ENCODE measurements around the gene MSI2.

MSI2 gene

GRCh38 chr17:57363998-57364643, 107.8 kb downstream of the MSI2 start:
- Histone ChIP-seq H3K27me3 (ENCODE audit: insufficient read depth, insufficient read length) (no peaks in the 10 kb centered on the region), H3K4me3 (ENCODE audit: insufficient read length, low read depth) (no peak overlapping the region), H3K36me3 (ENCODE audit: insufficient read depth, insufficient read length, low read length) (no peaks in the 10 kb centered on the region), H3K4me1 (ENCODE audit: insufficient read depth, insufficient read length) (no peaks in the 10 kb centered on the region), H3K9me3 (ENCODE audit: insufficient read depth, low read length) (no peaks in the 10 kb centered on the region), H3K9ac (ENCODE audit: insufficient read length, low read depth) (no peak overlapping the region)
- no peak for DNase-seq (ENCODE audit: low read depth, low spot score)
- TF ChIP-seq SUZ12 (IDR thresholded peaks at IDR 0.05; ENCODE audit: extremely low read depth, insufficient read depth, insufficient read length) = no peak
- TF ChIP-seq ZNF274 (IDR thresholded peaks at IDR 0.05; ENCODE audit: low read depth, low read length) = no peak
- TF ChIP-seq YY1 (IDR thresholded peaks at IDR 0.05; ENCODE audit: insufficient read depth, insufficient read length) = no peak

- Histone ChIP-seq H3K4me1 (ENCODE audit: insufficient read depth, insufficient read length) (no peaks in the 10 kb centered on the region), H3K9ac (ENCODE audit: insufficient read length, low read depth) (no peak overlapping the region), H3K4me3 (ENCODE audit: insufficient read length, low read depth) (no peak overlapping the region), H3K9me3 (ENCODE audit: insufficient read depth, low read length) (no peaks in the 10 kb centered on the region), H3K27me3 (ENCODE audit: insufficient read depth, insufficient read length) (no peaks in the 10 kb centered on the region), H3K36me3 (ENCODE audit: insufficient read depth, insufficient read length, low read length) (no peaks in the 10 kb centered on the region)
- TF ChIP-seq SUZ12 (IDR thresholded peaks at IDR 0.05; ENCODE audit: extremely low read depth, insufficient read depth, insufficient read length) (no peak), YY1 (IDR thresholded peaks at IDR 0.05; ENCODE audit: insufficient read depth, insufficient read length) (no peak), ZNF274 (IDR thresholded peaks at IDR 0.05; ENCODE audit: low read depth, low read length) (no peak)
- no peak for DNase-seq (ENCODE audit: low read depth, low spot score)
These were observed 109.1 kb downstream of the MSI2 start for GRCh38 chr17:57365420-57365819.

GRCh38 chr17:57366177-57366557, 109.8 kb downstream of the MSI2 start:
- H3K27me3 ChIP-seq (ENCODE audit: insufficient read depth, insufficient read length) = no peaks in the 10 kb centered on the region
- no peaks in the 10 kb centered on the region for H3K4me1 ChIP-seq (ENCODE audit: insufficient read depth, insufficient read length)
- TF ChIP-seq YY1 (IDR thresholded peaks at IDR 0.05; ENCODE audit: insufficient read depth, insufficient read length) = no peak
- H3K9me3 ChIP-seq (ENCODE audit: insufficient read depth, low read length) = no peaks in the 10 kb centered on the region
- H3K4me3 ChIP-seq (ENCODE audit: insufficient read length, low read depth) = no peak overlapping the region
- H3K9ac ChIP-seq (ENCODE audit: insufficient read length, low read depth) = no peak overlapping the region
- DNase-seq (ENCODE audit: low read depth, low spot score) = no peak
- no peaks in the 10 kb centered on the region for H3K36me3 ChIP-seq (ENCODE audit: insufficient read depth, insufficient read length, low read length)

GRCh38 chr17:57366558-57367351, 110.4 kb downstream of the MSI2 start:
- Histone ChIP-seq H3K9ac (ENCODE audit: insufficient read length, low read depth) (no peak overlapping the region), H3K4me1 (ENCODE audit: insufficient read depth, insufficient read length) (no peaks in the 10 kb centered on the region), H3K36me3 (ENCODE audit: insufficient read depth, insufficient read length, low read length) (no peaks in the 10 kb centered on the region), H3K4me3 (ENCODE audit: insufficient read length, low read depth) (no peak overlapping the region), H3K9me3 (ENCODE audit: insufficient read depth, low read length) (no peaks in the 10 kb centered on the region), H3K27me3 (ENCODE audit: insufficient read depth, insufficient read length) (no peaks in the 10 kb centered on the region)
- DNase-seq (ENCODE audit: low read depth, low spot score) = no peak
- TF ChIP-seq SUZ12 (IDR thresholded peaks at IDR 0.05; ENCODE audit: extremely low read depth, insufficient read depth, insufficient read length) (no peak), YY1 (IDR thresholded peaks at IDR 0.05; ENCODE audit: insufficient read depth, insufficient read length) (no peak), ZNF274 (IDR thresholded peaks at IDR 0.05; ENCODE audit: low read depth, low read length) (no peak)

GRCh38 chr17:57368637-57369336, 112.5 kb downstream of the MSI2 start:
- no peaks in the 10 kb centered on the region for H3K4me1 ChIP-seq (ENCODE audit: insufficient read depth, insufficient read length)

GRCh38 chr17:57369509-57369945, 113.2 kb downstream of the MSI2 start:
- Histone ChIP-seq H3K27me3 (ENCODE audit: insufficient read depth, insufficient read length) (no peaks in the 10 kb centered on the region), H3K4me3 (ENCODE audit: insufficient read length, low read depth) (no peak overlapping the region), H3K36me3 (ENCODE audit: insufficient read depth, insufficient read length, low read length) (no peaks in the 10 kb centered on the region), H3K4me1 (ENCODE audit: insufficient read depth, insufficient read length) (no peaks in the 10 kb centered on the region), H3K9me3 (ENCODE audit: insufficient read depth, low read length) (peaks cover 16% of the 10 kb centered on the region), H3K9ac (ENCODE audit: insufficient read length, low read depth) (no peak overlapping the region)
- TF ChIP-seq SUZ12 (IDR thresholded peaks at IDR 0.05; ENCODE audit: extremely low read depth, insufficient read depth, insufficient read length) (no peak), ZNF274 (IDR thresholded peaks at IDR 0.05; ENCODE audit: low read depth, low read length) (no peak), YY1 (IDR thresholded peaks at IDR 0.05; ENCODE audit: insufficient read depth, insufficient read length) (no peak)
- no peak for DNase-seq (ENCODE audit: low read depth, low spot score)

More at GRCh38 chr17:57368637-57369336, 112.5 kb downstream of the MSI2 start:
- H3K9ac ChIP-seq (ENCODE audit: insufficient read length, low read depth) = no peak overlapping the region
- TF ChIP-seq YY1 (IDR thresholded peaks at IDR 0.05; ENCODE audit: insufficient read depth, insufficient read length) = no peak
- no peak for TF ChIP-seq SUZ12 (IDR thresholded peaks at IDR 0.05; ENCODE audit: extremely low read depth, insufficient read depth, insufficient read length)
- TF ChIP-seq ZNF274 (IDR thresholded peaks at IDR 0.05; ENCODE audit: low read depth, low read length) = no peak
- peaks cover 10% of the 10 kb centered on the region for H3K9me3 ChIP-seq (ENCODE audit: insufficient read depth, low read length)
- H3K36me3 ChIP-seq (ENCODE audit: insufficient read depth, insufficient read length, low read length) = no peaks in the 10 kb centered on the region
- DNase-seq (ENCODE audit: low read depth, low spot score) = no peak
- no peaks in the 10 kb centered on the region for H3K27me3 ChIP-seq (ENCODE audit: insufficient read depth, insufficient read length)
- H3K4me3 ChIP-seq (ENCODE audit: insufficient read length, low read depth) = no peak overlapping the region

GRCh38 chr17:57370037-57370581, 113.8 kb downstream of the MSI2 start:
- Histone ChIP-seq H3K9me3 (ENCODE audit: insufficient read depth, low read length) (peaks cover 16% of the 10 kb centered on the region), H3K4me3 (ENCODE audit: insufficient read length, low read depth) (no peak overlapping the region), H3K27me3 (ENCODE audit: insufficient read depth, insufficient read length) (no peaks in the 10 kb centered on the region), H3K4me1 (ENCODE audit: insufficient read depth, insufficient read length) (no peaks in the 10 kb centered on the region), H3K9ac (ENCODE audit: insufficient read length, low read depth) (no peak overlapping the region), H3K36me3 (ENCODE audit: insufficient read depth, insufficient read length, low read length) (no peaks in the 10 kb centered on the region)
- TF ChIP-seq ZNF274 (IDR thresholded peaks at IDR 0.05; ENCODE audit: low read depth, low read length) (no peak), YY1 (IDR thresholded peaks at IDR 0.05; ENCODE audit: insufficient read depth, insufficient read length) (no peak), SUZ12 (IDR thresholded peaks at IDR 0.05; ENCODE audit: extremely low read depth, insufficient read depth, insufficient read length) (no peak)
- no peak for DNase-seq (ENCODE audit: low read depth, low spot score)
